ENCODE measurements around the gene DPH7.
"Not testable (repeated sequence)": the region's sequence is repeated elsewhere in the genome, so short reads cannot be mapped to it uniquely, and the experiment has no call there.

Gene DPH7

DNA sequence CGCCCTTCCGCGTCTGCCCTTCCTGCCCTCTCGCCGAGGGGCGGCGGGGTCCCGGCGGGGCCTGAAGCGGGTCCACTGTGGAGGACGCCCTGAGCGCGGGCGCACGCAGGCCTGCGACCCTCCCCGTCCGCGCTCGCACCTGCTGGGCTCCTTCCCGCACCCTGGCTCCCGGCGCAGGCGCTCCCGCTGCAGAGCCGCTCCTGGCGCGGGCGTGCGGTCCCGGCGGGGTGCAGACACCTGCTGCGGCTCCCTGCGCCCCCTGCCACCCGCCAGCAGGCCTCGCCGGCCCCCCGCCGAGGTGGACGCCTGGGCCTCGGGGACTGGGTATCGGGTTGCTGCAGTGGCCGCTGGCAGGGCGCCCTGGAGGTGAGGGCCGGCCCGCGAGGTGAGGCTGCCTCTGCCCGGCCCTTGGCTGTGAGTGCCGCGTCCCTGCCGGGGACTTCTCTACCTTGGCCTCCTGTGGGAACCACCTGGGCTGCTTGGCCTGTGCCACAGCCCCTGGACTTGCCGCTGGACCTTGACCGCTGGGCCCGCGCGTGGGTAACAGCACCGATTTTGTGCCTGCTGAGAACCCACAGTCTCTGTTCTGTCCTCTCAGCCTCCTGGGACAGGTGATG lies 27.4 kb upstream of the DPH7 start:
- no peak for DNase-seq

DNA sequence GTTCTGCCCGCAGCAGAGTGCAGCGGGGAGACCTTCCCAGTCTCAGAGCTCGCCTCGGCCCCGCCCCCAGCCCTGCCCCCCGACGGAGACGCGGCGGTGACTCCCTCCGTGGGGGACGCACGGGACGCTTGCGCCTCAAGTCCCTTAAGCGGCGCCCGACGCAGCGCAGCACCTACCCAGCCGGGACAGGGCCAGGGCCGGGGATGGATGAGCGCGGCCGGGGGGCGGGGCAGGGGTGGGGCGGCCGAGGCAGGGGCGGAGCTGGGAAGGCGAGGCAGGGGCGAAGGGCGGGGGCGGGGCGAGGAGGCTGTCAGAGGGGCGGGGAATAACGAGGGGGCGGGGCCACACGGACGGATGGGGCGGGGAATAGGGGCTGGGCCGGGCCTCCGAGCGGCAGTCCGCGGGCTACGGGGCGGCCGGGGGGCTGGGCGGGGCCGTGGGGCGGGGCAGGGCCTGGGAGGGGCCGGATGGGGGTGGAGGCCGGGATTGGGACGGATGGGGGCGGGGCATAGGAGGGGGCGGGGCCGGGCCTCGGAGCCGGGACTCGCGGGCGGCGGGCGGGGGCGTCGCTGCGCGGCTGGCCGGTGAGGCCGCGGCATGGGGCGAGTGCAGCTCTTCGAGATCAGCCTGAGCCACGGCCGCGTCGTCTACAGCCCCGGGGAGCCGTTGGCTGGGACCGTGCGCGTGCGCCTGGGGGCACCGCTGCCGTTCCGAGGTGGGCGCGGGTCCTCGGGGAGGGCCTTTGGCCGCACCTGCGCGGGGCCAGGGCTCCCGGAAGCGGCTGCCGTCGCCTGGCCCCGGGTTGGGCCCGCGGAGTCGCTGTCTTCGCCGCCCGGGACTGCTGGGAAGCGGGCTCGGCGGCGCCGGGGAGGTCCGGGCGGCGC lies 26.6 kb upstream of the DPH7 start, which contains the start of gene ARRDC1:
TSS of gene ARRDC1 (plus strand) at position 566 of the 884 bp plus-strand sequence. CDS start at position 598, 32 bp downstream.
- DNase-seq = peak; percentile 85 to 96

DNA sequence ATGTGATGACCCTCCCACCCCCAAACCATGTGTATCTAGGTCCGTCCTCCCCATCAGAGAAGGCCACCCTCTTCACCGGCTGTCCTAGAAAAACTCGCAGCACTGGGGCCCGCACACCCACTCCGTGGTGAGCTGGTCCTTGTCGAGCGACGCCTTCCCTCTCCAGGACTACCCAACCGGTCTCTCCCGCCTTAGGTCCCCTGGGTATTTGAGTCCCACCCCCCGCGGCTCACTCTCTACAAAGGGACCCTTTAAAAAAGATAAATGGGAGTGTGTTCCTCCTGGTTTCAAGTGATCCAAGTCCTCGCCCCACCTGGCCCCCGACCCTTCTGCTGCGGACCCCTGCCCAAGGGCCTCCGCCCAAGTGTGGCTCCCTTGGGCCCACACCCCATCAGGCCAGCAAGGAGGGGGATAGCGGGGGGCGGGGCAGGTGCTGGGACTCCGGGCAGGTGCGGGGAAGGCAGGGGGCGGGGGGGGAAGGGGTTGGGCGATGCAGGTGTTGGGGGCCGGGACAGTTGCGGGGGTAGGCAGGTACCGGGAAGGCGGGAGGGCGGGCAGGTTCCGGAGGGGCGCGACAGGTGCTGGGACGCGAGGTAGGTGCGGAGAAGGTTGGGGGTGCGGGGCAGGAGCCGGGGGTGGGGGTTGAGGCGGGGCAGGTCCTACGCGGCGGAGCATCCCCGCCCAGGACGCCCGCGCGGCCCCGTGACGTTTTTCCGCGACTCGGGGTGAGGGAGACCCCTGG lies 25.8 kb upstream of the DPH7 start:
- DNase-seq = no peak

DNA sequence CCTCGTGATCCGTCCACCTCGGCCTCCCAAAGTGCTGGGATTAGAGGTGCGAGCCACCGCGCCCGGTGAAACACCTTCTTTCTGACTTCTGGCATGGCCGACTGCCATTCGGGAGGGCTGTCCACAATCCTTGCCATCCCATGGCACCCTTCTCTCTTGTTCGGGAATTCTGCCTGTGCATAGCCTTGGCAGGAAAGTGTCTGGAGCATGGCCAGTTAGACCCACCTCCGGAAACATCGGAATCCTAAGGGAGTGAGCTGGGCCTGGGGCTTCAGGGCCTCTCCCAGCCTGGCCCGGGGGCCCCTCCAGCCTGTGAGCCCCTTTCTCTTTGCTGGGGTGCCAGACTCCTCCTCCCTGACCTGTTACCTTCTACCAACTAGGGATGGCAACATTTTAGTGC lies 25.2 kb upstream of the DPH7 start:
- no peak for DNase-seq

DNA sequence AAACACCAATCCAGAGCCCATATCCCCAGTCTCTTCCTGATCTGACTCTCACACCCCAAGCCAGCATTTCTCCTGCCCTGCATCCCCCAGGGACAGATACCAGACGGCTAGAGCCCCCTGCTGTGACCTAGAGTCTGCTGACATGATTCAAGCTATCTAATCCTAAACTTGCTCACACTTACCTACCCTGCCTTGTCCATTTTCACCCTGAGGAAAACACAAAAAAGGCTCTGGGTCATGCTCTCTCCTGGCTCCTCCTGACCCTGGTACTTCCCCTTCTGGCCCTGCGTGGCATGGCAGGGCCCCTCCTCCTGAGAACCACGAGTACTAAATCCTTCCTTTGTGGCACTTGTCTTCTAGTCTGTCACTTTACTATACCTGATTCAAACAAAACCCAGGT lies 23.9 kb upstream of the DPH7 start:
- no peak for DNase-seq

DNA sequence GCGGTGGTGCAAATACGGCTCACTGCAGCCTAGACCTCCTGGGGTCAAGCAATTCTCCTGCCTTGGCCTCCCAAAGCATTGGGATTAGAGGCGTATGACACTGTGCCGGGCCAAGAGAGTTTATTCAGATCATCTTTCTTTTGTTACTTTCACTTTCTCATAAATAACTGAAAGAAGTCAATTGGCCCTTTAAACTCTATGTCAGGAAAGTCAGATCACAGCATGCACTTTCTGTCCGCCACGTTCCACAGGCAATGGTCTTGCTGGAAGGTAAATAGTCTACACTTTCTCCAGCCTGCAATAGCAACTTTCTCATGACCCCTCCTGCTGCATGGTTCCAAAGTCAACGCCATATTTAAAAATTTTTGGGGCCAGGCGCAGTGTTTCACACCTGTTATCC lies 20.2 kb upstream of the DPH7 start:
- DNase-seq = no peak

DNA sequence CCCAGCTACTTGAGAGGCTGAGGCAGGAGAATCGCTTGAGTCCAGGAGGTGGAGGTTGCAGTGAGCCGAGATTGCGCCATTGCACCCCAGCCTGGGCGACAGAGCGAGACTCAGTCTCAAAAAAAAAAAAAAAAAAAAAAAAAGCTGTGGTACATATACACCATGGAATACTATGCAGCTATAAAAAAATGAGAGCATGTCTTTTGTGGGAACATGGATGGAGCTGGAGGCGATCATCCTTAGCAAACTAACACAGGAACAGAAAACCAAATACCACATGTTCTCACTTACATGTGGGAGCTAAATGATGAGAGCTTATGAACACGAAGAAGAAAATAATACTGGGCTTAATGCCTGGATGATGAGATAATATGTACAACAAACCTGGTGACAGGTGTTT lies 17.9 kb upstream of the DPH7 start:
- not testable (repeated sequence) for DNase-seq

DNA sequence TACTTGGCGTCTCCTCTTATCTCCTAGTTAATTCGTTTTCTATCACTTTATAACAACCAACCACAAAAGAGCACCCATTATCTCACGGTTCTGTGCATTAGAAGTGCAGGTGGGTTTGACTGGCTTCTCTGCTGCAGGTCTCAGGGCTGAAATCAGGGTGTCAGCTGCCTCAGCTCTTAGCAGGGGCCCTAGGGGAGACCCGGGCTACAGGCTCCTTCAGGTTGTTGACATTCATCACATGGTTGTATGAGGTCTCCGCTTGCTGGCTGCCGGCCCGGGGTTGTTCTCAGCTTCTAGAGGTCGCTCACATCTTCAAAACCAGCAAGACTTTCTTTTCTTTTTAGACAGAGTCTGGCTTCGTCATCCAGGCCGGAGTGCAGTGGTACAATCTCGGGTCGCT lies 14.5 kb upstream of the DPH7 start:
- DNase-seq = no peak

DNA sequence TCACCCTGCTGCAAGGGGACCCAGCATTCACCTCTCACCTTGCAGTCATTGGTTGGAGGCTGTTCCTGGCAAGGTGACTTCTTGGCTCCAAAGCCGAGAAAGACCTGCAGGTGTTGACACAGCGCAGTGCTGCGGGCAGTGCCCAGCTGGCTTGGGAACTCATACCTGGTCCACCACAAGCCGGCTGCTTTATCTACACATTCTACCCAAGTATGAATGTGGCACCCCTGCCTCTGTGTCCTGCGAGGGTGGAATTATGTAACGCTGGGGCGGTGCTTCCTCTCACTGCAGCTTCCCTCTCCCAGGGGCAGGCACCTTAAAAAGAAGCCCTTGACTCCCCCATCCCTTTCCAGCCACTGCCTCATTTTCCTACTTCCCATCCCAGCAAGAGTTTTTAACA lies 14.0 kb upstream of the DPH7 start:
- DNase-seq = no peak

DNA sequence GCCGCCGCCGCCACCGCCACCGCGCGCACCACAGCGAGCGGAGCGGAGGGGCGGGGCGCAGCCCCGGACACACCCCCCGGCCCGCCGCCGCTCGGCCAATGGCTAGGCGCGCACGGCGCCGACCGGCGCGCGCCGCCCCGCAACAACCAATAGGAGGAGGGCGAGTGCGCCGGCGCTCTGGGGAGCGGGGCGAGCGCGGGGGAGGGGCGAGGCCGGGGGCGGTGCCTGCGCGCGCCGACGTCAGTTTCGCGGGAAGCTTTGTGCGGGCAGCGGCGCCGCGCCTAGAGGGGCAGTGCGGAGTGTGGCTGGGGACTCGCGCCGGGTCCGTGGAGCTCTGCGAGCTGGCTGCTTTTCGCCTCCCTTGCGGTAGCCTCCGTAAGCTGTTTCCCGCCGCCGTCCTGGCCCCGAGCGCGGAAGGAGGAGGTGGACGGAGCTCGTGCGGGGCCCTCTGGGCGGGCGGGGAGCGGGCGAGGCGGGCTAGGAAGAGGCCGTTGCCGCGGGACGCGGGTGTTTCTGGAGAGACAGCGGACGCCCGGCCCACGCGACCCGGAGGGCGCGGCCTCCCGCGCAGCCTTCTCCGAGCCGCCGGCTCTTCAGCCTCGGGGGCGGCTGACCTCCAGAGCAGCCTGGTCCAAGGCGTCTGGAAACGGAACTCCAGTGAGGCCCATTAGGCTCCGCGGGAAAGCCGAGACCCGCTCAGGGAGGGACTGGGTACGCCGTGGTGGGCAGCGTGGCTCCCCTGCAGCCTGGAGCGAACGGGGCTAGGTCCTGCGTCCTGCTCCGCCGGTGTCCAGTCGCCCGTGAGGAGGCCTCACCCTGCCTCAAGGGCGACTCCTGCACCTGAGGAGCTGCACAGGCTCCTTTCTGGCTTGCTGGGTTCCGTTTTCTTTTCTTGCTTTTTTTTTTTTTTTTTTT lies 12.0 kb upstream of the DPH7 start, which contains the start of gene ZMYND19:
TSS of gene ZMYND19 (minus strand) at position 44 of the 915 bp plus-strand sequence. CDS start 249 bp downstream, outside the sequence.
- peak; percentile 49 to 80 for DNase-seq

DNA sequence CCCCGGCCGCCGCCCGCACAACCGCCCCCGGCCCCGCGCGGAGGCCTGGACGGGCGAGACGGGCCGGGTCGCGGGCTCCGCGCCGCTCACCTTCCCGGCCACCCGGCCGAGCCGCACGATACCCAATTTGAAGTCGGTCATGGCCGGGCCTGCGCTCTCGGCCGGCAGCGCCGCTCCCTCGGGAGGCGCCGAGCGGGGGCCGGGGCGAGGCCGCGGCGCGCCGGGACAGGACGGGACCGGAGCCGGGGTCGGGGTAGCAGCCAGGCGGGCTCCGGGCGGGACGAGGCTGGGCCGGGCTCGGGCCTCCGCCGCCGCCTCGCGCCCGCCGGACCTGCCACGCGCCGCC lies 11.4 kb upstream of the DPH7 start:
- no peak for DNase-seq

DNA sequence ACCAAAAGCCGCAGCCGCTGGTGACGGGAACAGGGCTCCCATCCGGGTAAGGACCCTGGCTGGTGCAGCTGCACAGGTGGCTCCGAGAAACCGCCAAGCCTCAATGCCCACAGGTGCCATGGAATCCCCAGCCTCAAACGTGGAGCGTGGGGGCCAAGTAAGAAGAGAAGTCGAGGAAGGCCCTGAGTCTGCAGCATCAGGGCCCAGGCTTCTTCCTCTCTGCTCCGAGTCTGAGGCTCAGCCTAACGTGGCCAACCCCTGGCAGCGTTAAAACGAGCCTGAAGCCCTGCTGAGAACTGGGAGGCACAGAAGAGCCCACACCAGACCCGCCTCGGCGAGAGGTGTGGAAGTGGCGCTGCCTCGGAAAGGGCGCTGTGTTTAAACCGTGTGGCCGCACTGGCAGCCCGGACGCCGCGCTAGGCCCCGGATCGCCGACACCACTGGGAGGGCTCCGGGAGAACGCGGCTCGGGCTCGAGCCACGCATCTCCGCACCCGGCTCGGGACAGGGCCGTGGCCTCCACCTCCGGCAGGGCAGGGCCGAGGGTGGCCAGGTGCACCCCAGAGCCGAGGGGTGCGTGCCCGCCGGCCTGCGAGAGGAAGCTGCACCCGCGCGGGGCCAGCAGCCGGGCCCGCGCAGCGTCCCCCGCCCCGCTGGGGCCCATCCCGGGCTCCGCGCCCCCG lies 10.9 kb upstream of the DPH7 start:
- no peak for DNase-seq

DNA sequence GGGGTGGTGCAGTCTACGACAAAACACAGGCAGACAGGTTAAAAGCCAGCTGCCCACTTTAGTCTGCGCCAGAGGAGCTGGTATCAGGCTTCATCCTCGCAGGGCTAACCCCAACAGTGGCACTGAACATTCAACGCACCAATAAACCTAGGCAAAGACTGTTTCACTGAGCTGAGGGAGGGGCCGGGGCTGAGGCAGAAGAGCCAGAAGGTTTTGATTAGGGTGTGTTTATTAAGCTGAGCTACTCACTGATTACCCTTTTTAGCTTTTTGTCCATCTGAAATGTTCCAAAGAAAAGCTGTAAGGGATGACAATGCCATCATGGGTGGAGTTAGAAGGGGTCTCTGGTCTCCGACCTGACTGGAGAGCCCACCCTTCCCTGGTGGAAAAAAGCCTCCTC lies 10.2 kb upstream of the DPH7 start:
- no peak for DNase-seq

DNA sequence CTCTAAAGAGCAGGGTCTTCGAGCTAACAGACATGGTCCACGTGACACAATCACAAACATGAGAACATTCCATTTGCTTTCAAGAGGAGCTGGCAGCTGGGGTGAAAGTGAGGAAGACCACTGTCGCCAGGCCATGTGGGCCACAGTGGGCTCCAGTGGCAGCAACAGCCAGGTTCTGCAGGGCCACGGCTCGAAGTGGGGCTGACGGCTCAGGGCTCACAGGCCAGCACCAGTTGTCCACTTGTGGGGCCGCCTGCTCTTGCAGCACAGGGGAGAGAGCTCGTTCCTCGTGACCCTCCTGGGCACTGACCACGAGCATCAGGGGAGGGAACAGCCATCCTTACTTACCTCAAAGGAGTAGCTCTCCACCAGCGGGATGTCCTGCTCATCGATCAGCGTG lies 9.6 kb upstream of the DPH7 start:
- DNase-seq = no peak

DNA sequence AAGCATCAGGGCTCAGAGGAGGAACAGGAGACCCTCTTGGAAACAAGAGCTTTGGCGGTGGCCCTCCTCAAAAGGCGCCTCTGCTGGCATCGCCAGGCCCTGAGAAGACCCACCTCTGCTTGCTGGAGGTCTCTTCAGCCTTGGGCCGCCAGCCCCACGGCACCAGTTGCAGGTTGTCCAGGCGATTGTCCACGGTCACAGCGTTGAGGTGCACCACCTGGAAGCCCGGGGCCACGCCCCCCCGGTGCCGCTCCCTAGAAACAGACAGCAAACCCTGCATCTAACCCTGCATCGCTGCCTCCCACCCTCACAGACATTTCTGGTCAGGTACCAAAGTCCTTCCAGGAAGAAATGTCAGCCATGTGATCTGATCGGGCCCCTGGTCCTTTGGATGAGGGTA lies 8.1 kb upstream of the DPH7 start:
- DNase-seq = no peak

DNA sequence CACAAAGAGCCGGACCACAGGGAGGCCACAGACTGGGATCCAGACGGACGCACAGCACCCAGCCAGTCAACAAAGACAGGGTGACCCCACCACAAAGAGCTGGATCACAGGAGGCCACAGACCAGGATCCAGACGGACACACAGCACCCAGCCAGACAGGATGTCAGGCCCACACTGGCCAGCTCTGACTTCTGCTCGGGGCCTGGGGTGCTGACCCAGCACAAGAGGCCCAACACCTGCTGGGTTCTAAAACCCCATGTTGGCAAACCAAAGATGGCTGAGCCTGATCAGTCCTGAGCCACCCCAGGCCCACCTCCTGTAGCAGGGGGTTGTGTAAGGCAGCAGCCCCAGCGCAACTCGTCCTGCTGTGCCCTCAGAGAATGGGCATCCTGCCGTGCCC lies 5.2 kb upstream of the DPH7 start:
- no peak for DNase-seq

DNA sequence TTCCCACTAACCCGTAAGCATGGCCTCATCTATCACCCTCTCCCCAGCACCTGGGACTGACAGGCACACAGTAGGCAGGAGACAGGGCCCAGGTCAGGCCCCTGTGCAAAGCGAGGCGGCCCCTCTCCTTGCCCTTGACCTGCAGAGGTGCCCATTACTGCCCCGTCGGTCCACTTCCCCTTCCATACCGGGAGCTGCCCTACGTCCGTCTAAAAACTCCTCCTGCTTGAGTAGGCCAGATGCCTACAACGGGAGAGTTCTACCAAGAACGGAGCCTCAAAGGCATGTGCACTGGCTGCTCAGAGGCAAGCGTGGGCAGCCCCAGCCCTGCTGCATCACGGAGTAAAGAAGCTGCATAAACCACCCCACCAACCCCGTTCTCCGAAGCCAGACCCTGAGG lies 4.6 kb upstream of the DPH7 start:
- no peak for DNase-seq

DNA sequence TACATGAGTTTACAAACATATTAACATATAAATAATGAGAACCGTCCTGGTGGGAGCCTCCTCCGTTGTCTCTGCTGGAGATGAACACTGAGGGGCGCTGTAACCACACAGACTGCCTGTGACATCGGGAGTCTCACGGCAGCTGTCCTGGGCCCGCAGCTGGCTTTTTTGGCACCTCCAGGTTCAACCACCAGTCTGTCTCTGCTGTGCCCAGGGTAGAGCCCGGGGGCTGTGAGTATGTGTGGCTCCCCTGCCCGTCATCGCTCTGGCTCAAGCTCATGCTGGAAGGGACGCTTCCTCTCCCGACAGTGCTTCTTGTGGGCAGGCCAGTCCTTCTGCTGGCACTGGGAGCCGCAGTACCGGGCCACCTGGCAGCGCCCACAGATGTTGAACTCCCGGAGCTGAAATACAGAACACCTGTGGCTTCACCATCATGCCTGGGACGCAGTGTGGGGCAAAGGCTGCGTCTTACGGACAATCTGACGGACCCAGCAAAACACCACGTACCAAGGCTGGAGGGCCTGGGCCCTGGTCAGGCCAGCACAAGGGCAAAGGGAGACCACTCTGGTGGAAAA lies 3.6 kb upstream of the DPH7 start:
- DNase-seq = no peak

DNA sequence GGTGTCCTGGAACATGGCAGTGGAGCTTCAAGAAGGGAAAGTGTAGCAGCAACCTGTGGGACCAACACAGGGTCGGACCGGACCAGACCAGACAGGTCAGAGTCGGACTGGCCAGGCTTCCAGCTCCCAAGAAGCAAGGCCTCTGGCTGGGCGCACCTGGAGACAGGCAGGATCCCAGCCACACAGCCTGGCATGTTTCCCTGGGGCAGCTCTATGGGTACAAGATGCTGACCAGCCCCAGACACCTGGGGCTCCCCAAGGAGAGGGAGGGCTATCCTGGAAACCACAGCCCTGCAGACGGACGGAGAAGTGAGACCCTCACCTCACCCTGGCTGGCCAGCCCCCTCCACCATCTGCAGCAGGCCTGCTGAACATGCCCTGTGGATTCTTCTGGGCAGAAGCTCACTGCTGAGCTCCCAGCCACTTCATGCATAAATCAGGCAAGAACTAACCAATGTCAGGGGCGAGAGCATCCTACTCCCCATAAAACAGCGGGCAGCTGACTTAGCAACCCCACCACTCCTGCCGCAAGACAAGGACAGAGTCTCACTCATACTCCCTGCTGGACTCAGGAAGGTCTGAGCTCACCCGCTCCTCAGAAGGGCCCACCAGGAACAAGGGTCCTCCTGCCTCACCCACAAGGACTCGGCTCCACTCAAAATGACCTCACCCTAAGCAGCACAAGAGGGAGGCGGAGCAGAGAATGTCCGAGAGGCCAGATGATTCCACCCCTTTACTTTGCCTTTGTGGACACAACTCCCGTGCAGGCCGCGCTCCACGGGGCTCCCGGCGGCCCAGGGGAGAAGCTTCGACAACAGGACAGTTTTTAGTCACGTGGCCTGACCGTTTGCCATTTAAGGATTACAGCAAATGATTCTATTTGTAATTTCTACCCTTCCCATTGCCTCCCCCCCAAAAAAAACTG lies 2.9 kb upstream of the DPH7 start:
- DNase-seq = no peak

DNA sequence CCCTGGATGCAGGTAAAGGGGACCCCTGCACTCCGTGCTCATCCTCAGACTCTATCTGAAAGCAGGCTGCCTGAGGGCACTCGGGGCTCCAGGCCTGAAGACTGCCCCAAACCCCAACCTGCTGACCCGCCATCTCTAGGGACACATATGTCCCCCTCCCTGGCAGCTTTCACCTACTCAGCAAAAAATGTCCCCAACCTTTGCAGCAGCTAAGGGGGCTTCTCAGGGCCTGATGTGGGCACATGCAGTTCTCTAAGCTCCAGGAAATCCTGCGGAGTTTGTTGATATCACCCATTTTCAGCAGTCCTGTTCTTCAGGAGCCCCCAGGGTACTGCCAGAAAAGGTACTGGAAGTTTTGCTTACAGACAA lies 2.2 kb upstream of the DPH7 start:
- DNase-seq = no peak
